Kidney (tissue), 14 donors: ENCODE results near the gene PF4V1. TPM values are rescaled to one million over a fixed set of nuclear protein-coding genes. Genes with fewer than 3 reads are reported as not detected.
A peak's percentile ranks its signal among the peaks of the same experiment; 100 is the strongest.

Experiments
- DNase-seq, 5 donors: peaks; one replicate each; pipeline ENCODE4 v3.0.0-alpha.2; 2013 to 2020
- FAIRE-seq: peaks from 2 replicates; lab custom pipeline; 2012; peaks lifted over from hg19 to GRCh38; lab: Jason Lieb, UNC
- H3K27ac ChIP-seq, 2 donors: one replicate each; pipeline ENCODE4 v1.7.0; 2013; ENCODE audit warnings: low read depth in 2 of 2, low read length in 2 of 2, inconsistent platforms in 1 of 2
- H3K27me3 ChIP-seq: one replicate; pipeline ENCODE4 v1.7.1; 2013; ENCODE audit warnings: low read length, inconsistent platforms; ENCODE audit not compliant: control insufficient read depth, insufficient read depth
- H3K36me3 ChIP-seq, 3 donors: one replicate each; pipeline versions ENCODE4 v1.7.0 to v1.7.1; 2013; ENCODE audit warnings: low read length in 3 of 3, control low read depth in 1 of 3, inconsistent platforms in 1 of 3; ENCODE audit not compliant: insufficient read depth in 3 of 3, control insufficient read depth in 2 of 3
- H3K4me1 ChIP-seq, 3 donors: one replicate each; pipeline versions ENCODE4 v1.7.0 to v1.7.1; 2013; ENCODE audit warnings: low read length in 3 of 3, inconsistent platforms in 1 of 3, low read depth in 1 of 3; ENCODE audit not compliant: control insufficient read depth in 2 of 3, insufficient read depth in 2 of 3
- H3K4me3 ChIP-seq, 3 donors: one replicate each; pipeline versions ENCODE4 v1.7.0 to v1.8.1; 2013; ENCODE audit warnings: low read length in 3 of 3, control low read depth in 1 of 3, inconsistent platforms in 1 of 3
- H3K9ac ChIP-seq, 3 donors: one replicate each; pipeline versions ENCODE4 v1.7.0 to v1.7.1; 2013; ENCODE audit warnings: low read length in 3 of 3, control low read depth in 1 of 3, inconsistent platforms in 1 of 3
- H3K9me3 ChIP-seq, 3 donors: one replicate each; pipeline versions ENCODE4 v1.7.0 to v1.7.1; 2013; ENCODE audit warnings: low read length in 3 of 3, control low read depth in 1 of 3, inconsistent platforms in 1 of 3; ENCODE audit not compliant: control insufficient read depth in 2 of 3, insufficient read depth in 1 of 3
- intact Hi-C: fragments of 100-400 bp; cut with DNase I; formaldehyde crosslinking; loops from one replicate; pipeline ENCODE4 v1.11.1; 2022
- polyA plus RNA-seq: library from polyadenylated mRNA; stranded (reverse); fragments of 350-450 nt; fragmentation: Illumina TruSeq; extraction: RNeasy Lipid Tissue Mini Kit (QIAGEN cat#74804); gene quantifications from one replicate; pipeline ENCODE4 v1.2.3, GENCODE V29; 2014; ENCODE audit warnings: low read depth, low replicate concordance; ENCODE audit not compliant: insufficient read depth
- total RNA-seq: library from RNA; stranded (reverse); fragmentation: NEBNext Ultra II Directional; extraction: Animal tissue kit (Norgen Biotek cat#: 25700); gene quantifications from one replicate; pipeline ENCODE4 v1.2.1, GENCODE V29; 2021
- TF ChIP-seq, protein P1 (sequence below): IDR thresholded peaks from 3 replicates; pipeline ENCODE4 v1.5.1; 2012; ENCODE audit warnings: mild to moderate bottlenecking, moderate library complexity, borderline replicate concordance; ENCODE audit not compliant: insufficient read depth; ENCODE audit errors: extremely low read depth
- donor health status: control.
- donor health status: control.
- donor health status: control.
- donor health status: control.
- donor health status: control.
- donor health status: DM: yes; HTN: yes; CAD: no.
- donor health status: Normal renal cell carcinoma (clear cell type).

Gene PF4V1
- total and polyA plus RNA-seq, 2 donors from 2014 or later: 1.0 TPM; not detected in 1

DNA sequence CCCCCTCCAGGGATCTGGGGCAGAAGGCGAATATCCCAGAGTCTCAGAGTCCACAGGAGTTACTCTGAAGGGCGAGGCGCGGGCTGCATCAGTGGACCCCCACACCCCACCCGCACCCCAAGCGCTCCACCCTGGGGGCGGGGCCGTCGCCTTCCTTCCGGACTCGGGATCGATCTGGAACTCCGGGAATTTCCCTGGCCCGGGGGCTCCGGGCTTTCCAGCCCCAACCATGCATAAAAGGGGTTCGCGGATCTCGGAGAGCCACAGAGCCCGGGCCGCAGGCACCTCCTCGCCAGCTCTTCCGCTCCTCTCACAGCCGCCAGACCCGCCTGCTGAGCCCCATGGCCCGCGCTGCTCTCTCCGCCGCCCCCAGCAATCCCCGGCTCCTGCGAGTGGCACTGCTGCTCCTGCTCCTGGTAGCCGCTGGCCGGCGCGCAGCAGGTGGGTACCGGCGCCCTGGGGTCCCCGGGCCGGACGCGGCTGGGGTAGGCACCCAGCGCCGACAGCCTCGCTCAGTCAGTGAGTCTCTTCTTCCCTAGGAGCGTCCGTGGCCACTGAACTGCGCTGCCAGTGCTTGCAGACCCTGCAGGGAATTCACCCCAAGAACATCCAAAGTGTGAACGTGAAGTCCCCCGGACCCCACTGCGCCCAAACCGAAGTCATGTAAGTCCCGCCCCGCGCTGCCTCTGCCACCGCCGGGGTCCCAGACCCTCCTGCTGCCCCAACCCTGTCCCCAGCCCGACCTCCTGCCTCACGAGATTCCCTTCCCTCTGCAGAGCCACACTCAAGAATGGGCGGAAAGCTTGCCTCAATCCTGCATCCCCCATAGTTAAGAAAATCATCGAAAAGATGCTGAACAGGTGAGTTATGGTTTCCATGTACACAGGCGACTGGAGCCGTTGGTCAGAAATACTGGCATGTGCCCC is 16.3 kb downstream of the PF4V1 start, which contains the start of gene CXCL1:
TSS of gene CXCL1 (plus strand) at position 264 of the 926 bp plus-strand sequence. CDS start at position 342, 78 bp downstream.
- TF ChIP-seq, protein P1, sequence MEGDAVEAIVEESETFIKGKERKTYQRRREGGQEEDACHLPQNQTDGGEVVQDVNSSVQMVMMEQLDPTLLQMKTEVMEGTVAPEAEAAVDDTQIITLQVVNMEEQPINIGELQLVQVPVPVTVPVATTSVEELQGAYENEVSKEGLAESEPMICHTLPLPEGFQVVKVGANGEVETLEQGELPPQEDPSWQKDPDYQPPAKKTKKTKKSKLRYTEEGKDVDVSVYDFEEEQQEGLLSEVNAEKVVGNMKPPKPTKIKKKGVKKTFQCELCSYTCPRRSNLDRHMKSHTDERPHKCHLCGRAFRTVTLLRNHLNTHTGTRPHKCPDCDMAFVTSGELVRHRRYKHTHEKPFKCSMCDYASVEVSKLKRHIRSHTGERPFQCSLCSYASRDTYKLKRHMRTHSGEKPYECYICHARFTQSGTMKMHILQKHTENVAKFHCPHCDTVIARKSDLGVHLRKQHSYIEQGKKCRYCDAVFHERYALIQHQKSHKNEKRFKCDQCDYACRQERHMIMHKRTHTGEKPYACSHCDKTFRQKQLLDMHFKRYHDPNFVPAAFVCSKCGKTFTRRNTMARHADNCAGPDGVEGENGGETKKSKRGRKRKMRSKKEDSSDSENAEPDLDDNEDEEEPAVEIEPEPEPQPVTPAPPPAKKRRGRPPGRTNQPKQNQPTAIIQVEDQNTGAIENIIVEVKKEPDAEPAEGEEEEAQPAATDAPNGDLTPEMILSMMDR: no peak
- H3K9ac ChIP-seq: peak within 1 kb of the TSS in 1 of 3 donors; percentile 30
- peaks cover 0 to 8% (median 0%) of the 10 kb centered on the region in 3 donors for H3K4me1 ChIP-seq
- no peaks in the 10 kb centered on the region for H3K27me3 ChIP-seq
- intact Hi-C loops: no loop called here
- peak within 1 kb of the TSS; percentile 34 to 59 (median 48) for H3K4me3 ChIP-seq
- no peak within 1 kb of the TSS for H3K27ac ChIP-seq
- DNase-seq (peak; percentile 30 to 80 (median 58)), FAIRE-seq (no peak)
- H3K9me3 ChIP-seq: no peaks in the 10 kb centered on the region
- H3K36me3 ChIP-seq: no peaks in the 10 kb centered on the region

DNA sequence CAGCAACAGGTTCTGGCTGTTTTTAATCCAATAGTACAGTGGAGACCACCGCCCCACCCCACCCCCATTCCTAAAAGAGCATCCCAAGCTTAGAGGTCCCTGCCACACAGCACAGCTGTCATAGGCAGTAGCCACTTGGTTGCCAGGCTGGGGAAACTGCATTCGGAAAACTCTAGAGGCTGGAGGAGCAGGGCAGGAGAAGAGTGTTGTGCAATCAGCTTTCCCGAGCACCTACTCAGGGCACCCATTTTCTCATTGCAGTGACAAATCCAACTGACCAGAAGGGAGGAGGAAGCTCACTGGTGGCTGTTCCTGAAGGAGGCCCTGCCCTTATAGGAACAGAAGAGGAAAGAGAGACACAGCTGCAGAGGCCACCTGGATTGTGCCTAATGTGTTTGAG is 17.2 kb downstream of the PF4V1 start:
- Histone ChIP-seq H3K9ac (no peak overlapping the region), H3K4me3 (peak overlapping the region in 1 of 3 donors; percentile 59), H3K27me3 (no peaks in the 10 kb centered on the region), H3K9me3 (no peaks in the 10 kb centered on the region), H3K4me1 (peaks cover 0 to 8% (median 0%) of the 10 kb centered on the region in 3 donors), H3K36me3 (no peaks in the 10 kb centered on the region), H3K27ac (no peak overlapping the region)
- TF ChIP-seq, protein P1: no peak
- intact Hi-C loops: no loop called here
- no peak for FAIRE-seq
- DNase-seq: peak in 1 of 5 donors; percentile 37

DNA sequence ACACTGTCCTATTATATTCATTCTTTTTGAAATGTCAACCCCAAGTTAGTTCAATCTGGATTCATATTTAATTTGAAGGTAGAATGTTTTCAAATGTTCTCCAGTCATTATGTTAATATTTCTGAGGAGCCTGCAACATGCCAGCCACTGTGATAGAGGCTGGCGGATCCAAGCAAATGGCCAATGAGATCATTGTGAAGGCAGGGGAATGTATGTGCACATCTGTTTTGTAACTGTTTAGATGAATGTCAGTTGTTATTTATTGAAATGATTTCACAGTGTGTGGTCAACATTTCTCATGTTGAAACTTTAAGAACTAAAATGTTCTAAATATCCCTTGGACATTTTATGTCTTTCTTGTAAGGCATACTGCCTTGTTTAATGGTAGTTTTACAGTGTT is 17.7 kb downstream of the PF4V1 start:
- Histone ChIP-seq H3K9ac (no peak overlapping the region), H3K4me3 (no peak overlapping the region), H3K36me3 (no peaks in the 10 kb centered on the region), H3K4me1 (peaks cover 0 to 8% (median 0%) of the 10 kb centered on the region in 3 donors), H3K9me3 (no peaks in the 10 kb centered on the region), H3K27me3 (no peaks in the 10 kb centered on the region), H3K27ac (no peak overlapping the region)
- intact Hi-C loops: no loop called here
- DNase-seq (no peak), FAIRE-seq (no peak)
- TF ChIP-seq, protein P1: no peak
